HepG2 (cell line): ENCODE data around the gene MYBPC3. TPM values are rescaled to one million over a fixed set of nuclear protein-coding genes. Genes with fewer than 3 reads are reported as not detected.

Source experiments
- ATAC-seq: fragments of 200-7000 bp; cut with Tn5 transposase; 3 replicates; pipeline ENCODE4 v1.9.1; 2020; ENCODE audit warnings: mild to moderate bottlenecking, moderate library complexity
- BruUV-seq: library from RNA; stranded (reverse); fragments of 400-500 nt; replicated peaks from 2 replicates; lab custom pipeline; 2021; lab: Mats Ljungman, UMichigan
- CTCF ChIA-PET: fragments of 300-600 bp; formaldehyde crosslinking; extraction: SDS; loops from one replicate; lab custom pipeline; 2021; ENCODE audit warnings: low total read pairs, inconsistent platforms, low intra/inter-chr PET ratio; lab: Yijun Ruan, JAX
- POLR2A ChIA-PET: fragments of 350-600 bp; sonication (Branson Sonifier 250); formaldehyde crosslinking; loops from one replicate; lab custom pipeline; 2020; ENCODE audit warnings: antibody characterized with exemption, inconsistent platforms; lab: Yijun Ruan, JAX
- DNase-seq: peaks from one replicate; pipeline ENCODE4 v3.0.0-alpha.2; 2015; ENCODE audit warnings: low spot score
- FAIRE-seq: peaks from 3 replicates; lab custom pipeline; 2011; peaks lifted over from hg19 to GRCh38; lab: Jason Lieb, UNC
- H2AFZ ChIP-seq: one replicate; pipeline ENCODE4 v1.6.1; 2011; ENCODE audit warnings: low read length, inconsistent platforms
- H3K27ac ChIP-seq: fragments of 300-600 bp; 3 replicates; pipeline ENCODE4 v1.8.0; 2011; ENCODE audit warnings: mixed run types, mild to moderate bottlenecking, mixed read lengths, low read length, inconsistent platforms; ENCODE audit not compliant: insufficient read depth; ENCODE audit errors: extremely low read length
- H3K27me3 ChIP-seq, 2 experiments: fragments of 200-600 bp in 1 of 2; 2 replicates in 1 of 2; 3 replicates in 1 of 2; pipeline versions ENCODE4 v1.6.0 to v1.8.0; 2011; ENCODE audit warnings: low read length in 2 of 2, mild to moderate bottlenecking in 2 of 2, moderate library complexity in 2 of 2, inconsistent platforms in 1 of 2; ENCODE audit not compliant: insufficient read depth in 2 of 2, control insufficient read depth in 1 of 2
- H3K36me3 ChIP-seq, 2 experiments: fragments of 200-600 bp in 1 of 2; replicated peaks in 1 of 2; 2 replicates in 1 of 2; 3 replicates in 1 of 2; pipeline versions ENCODE4 v1.5.1 to v1.8.0; 2011; ENCODE audit warnings: low read length in 2 of 2, inconsistent platforms in 1 of 2; ENCODE audit not compliant: insufficient read depth in 2 of 2, control insufficient read depth in 1 of 2
- H3K4me1 ChIP-seq: 2 replicates; pipeline ENCODE4 v1.5.1; 2012; ENCODE audit warnings: low read length, inconsistent platforms; ENCODE audit not compliant: insufficient read depth
- H3K4me2 ChIP-seq: 2 replicates; pipeline ENCODE4 v1.6.0; 2011; ENCODE audit warnings: low read depth, low read length, inconsistent platforms
- H3K4me3 ChIP-seq, 3 experiments: fragments of 200-600 bp in 1 of 3; sonication (generic), shearing (Covaris generic) in 1 of 3; replicated peaks in 1 of 3; 2 replicates each; pipeline ENCODE4 v1.5.1; 2011 to 2016; ENCODE audit warnings: low read length in 3 of 3, inconsistent platforms in 2 of 3, low read depth in 2 of 3, mild to moderate bottlenecking in 2 of 3, control low read depth in 1 of 3, mixed read lengths in 1 of 3; ENCODE audit not compliant: insufficient read depth in 1 of 3
- H3K79me2 ChIP-seq: one replicate; pipeline ENCODE4 v1.6.1; 2011; ENCODE audit warnings: low read length, inconsistent platforms; ENCODE audit not compliant: insufficient read depth
- H3K9ac ChIP-seq: 2 replicates; pipeline ENCODE4 v1.6.0; 2011; ENCODE audit warnings: mild to moderate bottlenecking, low read depth, low read length, inconsistent platforms; ENCODE audit not compliant: insufficient read depth
- H3K9me3 ChIP-seq: 2 replicates; pipeline ENCODE4 v1.5.1; 2012; ENCODE audit warnings: mild to moderate bottlenecking, low read length
- H4K20me1 ChIP-seq: 2 replicates; pipeline ENCODE4 v1.6.0; 2011; ENCODE audit warnings: inconsistent platforms, mild to moderate bottlenecking, low read length, moderate library complexity; ENCODE audit not compliant: insufficient read depth
- CEBPZ ChIP-seq: IDR thresholded peaks from 2 replicates; pipeline ENCODE4 v1.6.1; 2012; ENCODE audit warnings: low read length, improper control_type of control experiment
- FOXO1 ChIP-seq: sonication (generic); formaldehyde crosslinking; IDR thresholded peaks from 2 replicates; pipeline ENCODE4 v1.4.0; 2020; ENCODE audit warnings: missing genetic modification reagents
- MAFK ChIP-seq, 2 experiments: IDR thresholded peaks in 1 of 2; conservative IDR thresholded peaks in 1 of 2; 2 replicates each; pipeline ENCODE4 v1.6.1; 2011; ENCODE audit warnings: improper control_type of control experiment in 2 of 2, low read length in 2 of 2
- PCBP2 ChIP-seq: fragments of 200-400 bp; formaldehyde crosslinking; optimal IDR thresholded peaks from 2 replicates; pipeline ENCODE3; 2018; ENCODE audit warnings: low read length, low read depth; ENCODE audit not compliant: poor library complexity, severe bottlenecking
- PHF8 ChIP-seq: sonication (generic); formaldehyde crosslinking; IDR thresholded peaks from 2 replicates; pipeline ENCODE4 v1.5.0; 2020; ENCODE audit warnings: missing genetic modification reagents
- PITX1 ChIP-seq: sonication (generic); formaldehyde crosslinking; IDR thresholded peaks from 2 replicates; pipeline ENCODE4 v1.5.1; 2020; ENCODE audit warnings: mild to moderate bottlenecking, missing genetic modification reagents
- REL ChIP-seq: sonication (generic); formaldehyde crosslinking; conservative IDR thresholded peaks from 2 replicates; pipeline ENCODE4 v1.8.0; 2022; ENCODE audit warnings: mild to moderate bottlenecking, missing genetic modification reagents, moderate library complexity
- SALL1 ChIP-seq: sonication (generic); formaldehyde crosslinking; IDR thresholded peaks from 2 replicates; pipeline ENCODE4 v1.8.0; 2022; ENCODE audit warnings: mild to moderate bottlenecking, missing genetic modification reagents
- YEATS4 ChIP-seq: sonication (generic); formaldehyde crosslinking; IDR thresholded peaks from 2 replicates; pipeline ENCODE4 v1.4.0; 2020; ENCODE audit warnings: missing genetic modification reagents, borderline replicate concordance
- ZNF121 ChIP-seq: sonication (generic); formaldehyde crosslinking; IDR thresholded peaks from 2 replicates; pipeline ENCODE4 v1.5.0; 2020; ENCODE audit warnings: mild to moderate bottlenecking, missing genetic modification reagents
- ZNF20 ChIP-seq: sonication (generic); formaldehyde crosslinking; IDR thresholded peaks from 2 replicates; pipeline ENCODE4 v1.4.0; 2020; ENCODE audit warnings: mild to moderate bottlenecking, moderate library complexity, missing genetic modification reagents
- ZNF460 ChIP-seq: sonication (generic); formaldehyde crosslinking; IDR thresholded peaks from 2 replicates; pipeline ENCODE4 v1.5.1; 2020; ENCODE audit warnings: missing genetic modification reagents, mild to moderate bottlenecking, borderline replicate concordance
- ZNF512B ChIP-seq: sonication (generic); formaldehyde crosslinking; IDR thresholded peaks from 2 replicates; pipeline ENCODE4 v1.5.1; 2020; ENCODE audit warnings: missing genetic modification reagents, mild to moderate bottlenecking, borderline replicate concordance
- ZNF605 ChIP-seq: sonication (generic); formaldehyde crosslinking; IDR thresholded peaks from 2 replicates; pipeline ENCODE4 v1.8.0; 2022; ENCODE audit warnings: mild to moderate bottlenecking, missing genetic modification reagents
- ZNF740 ChIP-seq: sonication (generic); formaldehyde crosslinking; IDR thresholded peaks from 2 replicates; pipeline ENCODE4 v1.4.0; 2020; ENCODE audit warnings: missing genetic modification reagents
- ZNF772 ChIP-seq: sonication (generic); formaldehyde crosslinking; IDR thresholded peaks from 2 replicates; pipeline ENCODE4 v1.5.0; 2020; ENCODE audit warnings: mild to moderate bottlenecking, missing genetic modification reagents
- ZNF883 ChIP-seq: sonication (generic); formaldehyde crosslinking; IDR thresholded peaks from 2 replicates; pipeline ENCODE4 v1.5.1; 2020; ENCODE audit warnings: mild to moderate bottlenecking, missing genetic modification reagents; ENCODE audit errors: not compliant biosample characterization
- WGBS: methylation state at CpG from one replicate; pipeline ENCODE4 v1.1.6; 2017; ENCODE audit warnings: low lambda C conversion rate; 5-methylcytosine and 5-hydroxymethylcytosine counted together
- in situ Hi-C: cut with HindIII; loops from 2 replicates; pipeline ENCODE4 v1.10.0; 2017; ENCODE audit warnings: low pct_unique_long_range_greater_than_20kb; ENCODE audit not compliant: extremely low pct_ligation_motif_present
- intact Hi-C: fragments of 100-400 bp; cut with micrococcal nuclease; formaldehyde crosslinking; loops from one replicate; pipeline ENCODE4 v1.10.0; 2022; ENCODE audit not compliant: unreplicated experiment
- polyA plus RNA-seq, 8 experiments: library from polyadenylated mRNA; depleted of rRNA in 3 of 8; stranded (reverse) in 7 of 8; unstranded in 1 of 8; fragments of >200 nt; fragmentation: Illumina TruSeq in 4 of 8; extraction: Trizol in 4 of 8; gene quantifications; 2 replicates each; pipeline versions ENCODE4 v1.2.1 to v1.2.3, GENCODE V29; 2011 to 2016; ENCODE audit warnings: low read depth in 4 of 8, missing spikeins in 1 of 8, mixed read lengths in 1 of 8; ENCODE audit not compliant: insufficient read depth in 1 of 8
- total RNA-seq, 5 experiments: library from RNA; depleted of rRNA; stranded (reverse); fragments of >200 nt; fragmentation: Illumina TruSeq; extraction: Trizol; gene quantifications; 2 replicates each; pipeline ENCODE4 v1.2.3, GENCODE V29; 2016; ENCODE audit warnings: low read depth in 1 of 5

MYBPC3 gene
- total and polyA plus RNA-seq, 2 of the 13 experiments (the other 11 are each of a cell fraction or from before 2014, with no cell fraction given): not detected

GRCh38 chr11:47327949-47328348 is 24.6 kb downstream of the MYBPC3 start:
- CTCF ChIA-PET: no interaction called here
- Histone ChIP-seq H3K27me3 (no peaks in the 10 kb centered on the region), H3K9me3 (no peaks in the 10 kb centered on the region), H2AFZ (no peak overlapping the region), H3K4me1 (no peaks in the 10 kb centered on the region), H4K20me1 (no peaks in the 10 kb centered on the region), H3K9ac (no peak overlapping the region), H3K36me3 (peaks cover 10 to 45% of the 10 kb centered on the region in 2 experiments), H3K27ac (no peak overlapping the region), H3K4me2 (no peak overlapping the region), H3K4me3 (no peak overlapping the region), H3K79me2 (no peaks in the 10 kb centered on the region)
- in situ Hi-C loops (no loop called here), intact Hi-C loops (no loop called here)
- FAIRE-seq (no peak), DNase-seq (no peak), ATAC-seq (no peak)
- 87% methylated on average over 3 of the region's 5 CpGs for WGBS
- TF ChIP-seq ZNF772 (CRISPR knock-in tag) (no peak), PHF8 (CRISPR knock-in tag) (no peak), FOXO1 (no peak), PCBP2 (no peak), MAFK (conservative IDR thresholded peaks at IDR 0.05 in 1 of 2, IDR thresholded peaks at IDR 0.05 in 1 of 2; ENCODE audit: low read length in 2 of 2) (no peak), ZNF740 (CRISPR knock-in tag) (no peak), REL (CRISPR knock-in tag) (no peak), SALL1 (CRISPR knock-in tag) (no peak), PITX1 (no peak), ZNF460 (no peak), ZNF605 (CRISPR knock-in tag) (no peak), CEBPZ (no peak), ZNF512B (CRISPR knock-in tag) (no peak), ZNF20 (CRISPR knock-in tag) (no peak), YEATS4 (CRISPR knock-in tag) (no peak), ZNF121 (CRISPR knock-in tag) (no peak), ZNF883 (CRISPR knock-in tag) (no peak)
- POLR2A ChIA-PET: no interaction called here
- BruUV-seq: no TSS peak
